NCI-H1436 treated with DMSO at 0.1 percent for 48 hours (cell line): ENCODE measurements around the gene UQCR10.
A peak's percentile ranks its signal among the peaks of the same experiment; 100 is the strongest.

Source experiments
- DNase-seq: peaks from one replicate; lab custom pipeline; 2025; lab: John Stamatoyannopoulos, UW

The UQCR10 gene

GRCh38 chr22:29762263-29762662 lies 4.9 kb upstream of the UQCR10 start:
- DNase-seq, result peak; percentile 27

- no peak for DNase-seq
Observed at GRCh38 chr22:29765905-29766631, 1.1 kb upstream of the UQCR10 start.

- DNase-seq, result peak; percentile 92
Observed at GRCh38 chr22:29766632-29767170, 468 bp upstream of the UQCR10 start, which contains the start of gene ZMAT5. TSS of gene ZMAT5 (minus strand) at chr22:29767007. CDS start at chr22:29748544, 18,463 bp downstream.

- no peak for DNase-seq
Observed at GRCh38 chr22:29768052-29768693, 1.0 kb downstream of the UQCR10 start.

GRCh38 chr22:29769723-29770321 lies 2.7 kb downstream of the UQCR10 start:
- no peak for DNase-seq

GRCh38 chr22:29772170-29772641 lies 5.0 kb downstream of the UQCR10 start:
- DNase-seq, result no peak

GRCh38 chr22:29773233-29773632 lies 6.1 kb downstream of the UQCR10 start:
- DNase-seq, result no peak

GRCh38 chr22:29780220-29780619 lies 13.1 kb downstream of the UQCR10 start:
- no peak for DNase-seq

- no peak for DNase-seq
Observed at GRCh38 chr22:29780748-29781676, 13.8 kb downstream of the UQCR10 start.

- no peak for DNase-seq
Observed at GRCh38 chr22:29782061-29782845, 15.1 kb downstream of the UQCR10 start.

GRCh38 chr22:29784451-29785361 lies 17.5 kb downstream of the UQCR10 start:
- DNase-seq, result no peak

GRCh38 chr22:29786031-29786430 lies 18.9 kb downstream of the UQCR10 start:
- DNase-seq, result no peak

- DNase-seq, result no peak
Observed at GRCh38 chr22:29787371-29787980, 20.3 kb downstream of the UQCR10 start.

- DNase-seq, result no peak
Observed at GRCh38 chr22:29788339-29789279, 21.4 kb downstream of the UQCR10 start.

- DNase-seq, result no peak
Observed at GRCh38 chr22:29790061-29790460, 22.9 kb downstream of the UQCR10 start.

- no peak for DNase-seq
Observed at GRCh38 chr22:29793396-29793795, 26.2 kb downstream of the UQCR10 start.

GRCh38 chr22:29795663-29796062 lies 28.5 kb downstream of the UQCR10 start:
- no peak for DNase-seq

GRCh38 chr22:29797351-29797750 lies 30.2 kb downstream of the UQCR10 start:
- no peak for DNase-seq
